ENCODE results near the gene GPR55. TPM values are rescaled to one million over a fixed set of nuclear protein-coding genes. Genes with fewer than 3 reads are reported as not detected.

The GPR55 gene
- total RNA-seq, 1 experiment from 2014 or later: not detected

DNA sequence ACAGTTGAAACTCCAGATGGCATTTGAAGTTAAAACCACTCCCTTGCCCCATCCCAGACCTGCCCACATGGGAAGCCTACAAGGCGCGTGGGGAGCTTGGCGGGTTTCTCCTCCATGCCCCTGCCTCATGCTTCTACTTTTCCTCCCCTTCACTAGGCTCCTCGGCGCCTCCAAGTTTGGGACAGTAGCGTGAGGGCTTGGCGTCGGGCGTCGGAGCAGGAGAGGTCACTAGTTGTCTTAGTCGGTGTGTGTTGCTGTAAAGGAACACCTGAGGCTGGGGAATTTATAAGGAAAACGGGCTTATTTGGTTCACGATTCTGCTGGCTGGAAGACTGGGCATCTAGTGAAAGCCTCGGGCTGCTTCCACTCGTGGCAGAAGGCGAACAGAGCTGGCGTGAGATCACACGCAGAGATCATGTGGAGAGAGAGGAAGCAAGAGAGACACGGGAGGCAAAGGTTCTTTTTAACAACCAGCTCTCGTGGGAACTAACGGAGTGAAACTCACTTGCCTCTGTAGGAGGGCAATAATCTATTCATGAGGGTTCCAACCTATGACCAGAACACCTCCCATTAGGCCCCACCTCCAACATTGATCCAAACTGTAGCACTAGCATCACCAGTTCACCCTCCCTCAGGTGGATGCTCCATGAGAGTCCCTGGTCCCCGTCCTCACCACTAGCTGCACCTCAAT lies 35.0 kb downstream of the GPR55 start:
- peaks cover 33% of the 10 kb centered on the region for H3K4me1 Mint-ChIP-seq
- ChIA-PET CTCF (interaction anchor here (1.0 to 2.2 kb wide), 2 partner anchors 12 to 42 kb away, joined by 4 to 10 read pairs; no protein-coding TSS in a partner anchor), POLR2A (no interaction called here)
- no peaks in the 10 kb centered on the region; the same call in 1 of the 2 replicates for H3K27me3 Mint-ChIP-seq (ENCODE audit: low read depth)
- TF ChIP-seq, protein P1, sequence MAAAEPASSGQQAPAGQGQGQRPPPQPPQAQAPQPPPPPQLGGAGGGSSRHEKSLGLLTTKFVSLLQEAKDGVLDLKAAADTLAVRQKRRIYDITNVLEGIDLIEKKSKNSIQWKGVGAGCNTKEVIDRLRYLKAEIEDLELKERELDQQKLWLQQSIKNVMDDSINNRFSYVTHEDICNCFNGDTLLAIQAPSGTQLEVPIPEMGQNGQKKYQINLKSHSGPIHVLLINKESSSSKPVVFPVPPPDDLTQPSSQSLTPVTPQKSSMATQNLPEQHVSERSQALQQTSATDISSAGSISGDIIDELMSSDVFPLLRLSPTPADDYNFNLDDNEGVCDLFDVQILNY (CRISPR knock-in tag; IDR thresholded peaks at IDR 0.05): no peak
- TF ChIP-seq ZNF121 (CRISPR knock-in tag; IDR thresholded peaks at IDR 0.05) (no peak), NR1H2 (CRISPR knock-in tag; IDR thresholded peaks at IDR 0.05) (no peak), CBFB (CRISPR knock-in tag; IDR thresholded peaks at IDR 0.05; ENCODE audit: low read depth) (no peak), HMGA2 (CRISPR knock-in tag; IDR thresholded peaks at IDR 0.05) (no peak), SMAD4 (CRISPR knock-in tag; IDR thresholded peaks at IDR 0.05) (no peak), NFE2L1 (CRISPR knock-in tag; IDR thresholded peaks at IDR 0.05) (no peak), TEAD1 (CRISPR knock-in tag; IDR thresholded peaks at IDR 0.05) (no peak), JAZF1 (CRISPR knock-in tag; IDR thresholded peaks at IDR 0.05) (no peak), ZBTB21 (CRISPR knock-in tag; IDR thresholded peaks at IDR 0.05; ENCODE audit: borderline replicate concordance) (no peak), FOXP1 (CRISPR knock-in tag; IDR thresholded peaks at IDR 0.05; ENCODE audit: borderline replicate concordance) (no peak), CREM (CRISPR knock-in tag; IDR thresholded peaks at IDR 0.05) (no peak), NFATC4 (CRISPR knock-in tag; IDR thresholded peaks at IDR 0.05) (no peak), ZNF263 (CRISPR knock-in tag; IDR thresholded peaks at IDR 0.05; ENCODE audit: low read depth) (no peak), GRHL2 (CRISPR knock-in tag; IDR thresholded peaks at IDR 0.05; ENCODE audit: insufficient replicate concordance, severe bottlenecking) (no peak)
- TF ChIP-seq, protein P2, sequence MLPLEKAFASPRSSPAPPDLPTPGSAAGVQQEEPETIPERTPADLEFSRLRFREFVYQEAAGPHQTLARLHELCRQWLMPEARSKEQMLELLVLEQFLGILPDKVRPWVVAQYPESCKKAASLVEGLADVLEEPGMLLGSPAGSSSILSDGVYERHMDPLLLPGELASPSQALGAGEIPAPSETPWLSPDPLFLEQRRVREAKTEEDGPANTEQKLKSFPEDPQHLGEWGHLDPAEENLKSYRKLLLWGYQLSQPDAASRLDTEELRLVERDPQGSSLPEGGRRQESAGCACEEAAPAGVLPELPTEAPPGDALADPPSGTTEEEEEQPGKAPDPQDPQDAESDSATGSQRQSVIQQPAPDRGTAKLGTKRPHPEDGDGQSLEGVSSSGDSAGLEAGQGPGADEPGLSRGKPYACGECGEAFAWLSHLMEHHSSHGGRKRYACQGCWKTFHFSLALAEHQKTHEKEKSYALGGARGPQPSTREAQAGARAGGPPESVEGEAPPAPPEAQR (CRISPR knock-in tag; IDR thresholded peaks at IDR 0.05): no peak
- TF ChIP-seq, protein P3, sequence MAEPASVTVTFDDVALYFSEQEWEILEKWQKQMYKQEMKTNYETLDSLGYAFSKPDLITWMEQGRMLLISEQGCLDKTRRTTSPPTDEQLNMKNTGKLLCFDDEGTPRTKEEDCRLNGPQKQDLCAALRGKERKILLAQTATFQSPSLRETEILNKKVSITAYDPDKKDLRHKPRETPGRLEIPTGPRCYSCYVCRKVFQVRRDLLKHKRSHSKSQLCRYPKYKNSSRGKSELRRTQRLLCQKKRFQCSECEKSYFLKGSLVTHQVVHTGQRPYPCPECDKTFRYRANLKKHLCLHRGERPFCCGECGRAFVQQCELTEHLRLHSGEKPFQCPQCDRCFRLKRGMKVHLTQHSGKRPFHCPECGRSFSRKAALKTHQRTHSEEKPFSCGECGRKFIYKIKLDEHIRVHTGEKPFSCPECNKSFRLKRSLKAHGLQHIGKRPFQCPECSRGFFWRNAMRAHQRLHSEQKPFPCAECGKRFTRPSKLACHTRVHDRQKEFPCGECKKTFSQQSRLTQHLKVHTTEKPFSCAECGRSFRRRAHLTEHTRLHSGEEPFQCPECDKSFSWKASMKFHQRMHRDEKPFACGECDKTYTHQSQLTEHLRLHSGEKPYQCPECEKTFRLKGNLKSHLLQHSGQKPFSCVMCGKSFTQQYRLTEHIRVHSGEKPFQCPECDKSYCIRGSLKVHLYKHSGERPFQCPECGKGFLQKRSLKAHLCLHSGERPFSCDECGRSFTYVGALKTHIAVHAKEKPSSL (CRISPR knock-in tag; conservative IDR thresholded peaks at IDR 0.05): no peak
- TF ChIP-seq, protein P4, sequence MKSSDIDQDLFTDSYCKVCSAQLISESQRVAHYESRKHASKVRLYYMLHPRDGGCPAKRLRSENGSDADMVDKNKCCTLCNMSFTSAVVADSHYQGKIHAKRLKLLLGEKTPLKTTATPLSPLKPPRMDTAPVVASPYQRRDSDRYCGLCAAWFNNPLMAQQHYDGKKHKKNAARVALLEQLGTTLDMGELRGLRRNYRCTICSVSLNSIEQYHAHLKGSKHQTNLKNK (CRISPR knock-in tag; IDR thresholded peaks at IDR 0.05): no peak
- TF ChIP-seq, protein P5, sequence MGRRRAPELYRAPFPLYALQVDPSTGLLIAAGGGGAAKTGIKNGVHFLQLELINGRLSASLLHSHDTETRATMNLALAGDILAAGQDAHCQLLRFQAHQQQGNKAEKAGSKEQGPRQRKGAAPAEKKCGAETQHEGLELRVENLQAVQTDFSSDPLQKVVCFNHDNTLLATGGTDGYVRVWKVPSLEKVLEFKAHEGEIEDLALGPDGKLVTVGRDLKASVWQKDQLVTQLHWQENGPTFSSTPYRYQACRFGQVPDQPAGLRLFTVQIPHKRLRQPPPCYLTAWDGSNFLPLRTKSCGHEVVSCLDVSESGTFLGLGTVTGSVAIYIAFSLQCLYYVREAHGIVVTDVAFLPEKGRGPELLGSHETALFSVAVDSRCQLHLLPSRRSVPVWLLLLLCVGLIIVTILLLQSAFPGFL (CRISPR knock-in tag; IDR thresholded peaks at IDR 0.05; ENCODE audit: borderline replicate concordance): no peak
- no peak overlapping the region for H3K27ac Mint-ChIP-seq
- ATAC-seq (no peak), DNase-seq (ENCODE audit: low spot score) (no peak)
- H3K36me3 Mint-ChIP-seq: no peaks in the 10 kb centered on the region
- no peak overlapping the region for H3K4me3 Mint-ChIP-seq
- H3K9me3 Mint-ChIP-seq: 0 out of 2 replicates have a peak, but pooled peaks cover 3% of the 10 kb centered on the region

DNA sequence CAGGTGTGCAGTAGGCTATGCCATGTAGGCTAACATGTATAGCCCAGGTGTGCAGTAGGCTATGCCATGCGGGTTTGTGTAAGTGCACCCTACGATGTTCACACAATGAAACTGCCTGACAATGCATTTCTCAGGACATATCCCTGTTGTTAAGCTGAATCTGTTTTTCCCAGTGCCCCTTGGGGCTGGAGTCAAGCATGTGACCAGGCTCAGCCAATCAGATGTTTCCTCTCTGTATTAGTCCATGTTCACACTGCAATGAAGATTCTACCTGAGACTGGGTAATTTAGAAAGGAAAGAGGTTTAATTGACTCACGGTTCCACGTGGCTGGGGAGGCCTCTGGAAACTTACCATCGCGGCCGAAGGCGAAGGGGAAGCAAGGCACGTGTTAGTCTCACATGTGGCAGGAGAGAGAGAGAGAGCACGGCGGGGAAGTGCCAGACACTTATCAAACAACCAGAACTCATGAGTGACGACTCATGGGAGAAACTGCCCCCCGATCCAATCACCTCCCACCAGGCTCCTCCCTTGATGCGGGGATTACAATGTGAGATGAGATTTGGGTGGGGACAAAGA lies 36.1 kb downstream of the GPR55 start:
- Mint-ChIP-seq H3K4me1 (peaks cover 33% of the 10 kb centered on the region), H3K9me3 (0 out of 2 replicates have a peak, but pooled peaks cover 3% of the 10 kb centered on the region), H3K27me3 (ENCODE audit: low read depth) (no peaks in the 10 kb centered on the region; the same call in 1 of the 2 replicates), H3K36me3 (no peaks in the 10 kb centered on the region), H3K4me3 (no peak overlapping the region), H3K27ac (no peak overlapping the region)
- ChIA-PET CTCF (no interaction called here), POLR2A (no interaction called here)
- no peak for DNase-seq (ENCODE audit: low spot score)
- TF ChIP-seq, protein P6, sequence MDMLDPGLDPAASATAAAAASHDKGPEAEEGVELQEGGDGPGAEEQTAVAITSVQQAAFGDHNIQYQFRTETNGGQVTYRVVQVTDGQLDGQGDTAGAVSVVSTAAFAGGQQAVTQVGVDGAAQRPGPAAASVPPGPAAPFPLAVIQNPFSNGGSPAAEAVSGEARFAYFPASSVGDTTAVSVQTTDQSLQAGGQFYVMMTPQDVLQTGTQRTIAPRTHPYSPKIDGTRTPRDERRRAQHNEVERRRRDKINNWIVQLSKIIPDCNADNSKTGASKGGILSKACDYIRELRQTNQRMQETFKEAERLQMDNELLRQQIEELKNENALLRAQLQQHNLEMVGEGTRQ (CRISPR knock-in tag; IDR thresholded peaks at IDR 0.05): peak; percentile 33
- TF ChIP-seq, protein P7, sequence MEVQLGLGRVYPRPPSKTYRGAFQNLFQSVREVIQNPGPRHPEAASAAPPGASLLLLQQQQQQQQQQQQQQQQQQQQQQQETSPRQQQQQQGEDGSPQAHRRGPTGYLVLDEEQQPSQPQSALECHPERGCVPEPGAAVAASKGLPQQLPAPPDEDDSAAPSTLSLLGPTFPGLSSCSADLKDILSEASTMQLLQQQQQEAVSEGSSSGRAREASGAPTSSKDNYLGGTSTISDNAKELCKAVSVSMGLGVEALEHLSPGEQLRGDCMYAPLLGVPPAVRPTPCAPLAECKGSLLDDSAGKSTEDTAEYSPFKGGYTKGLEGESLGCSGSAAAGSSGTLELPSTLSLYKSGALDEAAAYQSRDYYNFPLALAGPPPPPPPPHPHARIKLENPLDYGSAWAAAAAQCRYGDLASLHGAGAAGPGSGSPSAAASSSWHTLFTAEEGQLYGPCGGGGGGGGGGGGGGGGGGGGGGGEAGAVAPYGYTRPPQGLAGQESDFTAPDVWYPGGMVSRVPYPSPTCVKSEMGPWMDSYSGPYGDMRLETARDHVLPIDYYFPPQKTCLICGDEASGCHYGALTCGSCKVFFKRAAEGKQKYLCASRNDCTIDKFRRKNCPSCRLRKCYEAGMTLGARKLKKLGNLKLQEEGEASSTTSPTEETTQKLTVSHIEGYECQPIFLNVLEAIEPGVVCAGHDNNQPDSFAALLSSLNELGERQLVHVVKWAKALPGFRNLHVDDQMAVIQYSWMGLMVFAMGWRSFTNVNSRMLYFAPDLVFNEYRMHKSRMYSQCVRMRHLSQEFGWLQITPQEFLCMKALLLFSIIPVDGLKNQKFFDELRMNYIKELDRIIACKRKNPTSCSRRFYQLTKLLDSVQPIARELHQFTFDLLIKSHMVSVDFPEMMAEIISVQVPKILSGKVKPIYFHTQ (CRISPR knock-in tag; IDR thresholded peaks at IDR 0.05): no peak
- TF ChIP-seq, protein P8, sequence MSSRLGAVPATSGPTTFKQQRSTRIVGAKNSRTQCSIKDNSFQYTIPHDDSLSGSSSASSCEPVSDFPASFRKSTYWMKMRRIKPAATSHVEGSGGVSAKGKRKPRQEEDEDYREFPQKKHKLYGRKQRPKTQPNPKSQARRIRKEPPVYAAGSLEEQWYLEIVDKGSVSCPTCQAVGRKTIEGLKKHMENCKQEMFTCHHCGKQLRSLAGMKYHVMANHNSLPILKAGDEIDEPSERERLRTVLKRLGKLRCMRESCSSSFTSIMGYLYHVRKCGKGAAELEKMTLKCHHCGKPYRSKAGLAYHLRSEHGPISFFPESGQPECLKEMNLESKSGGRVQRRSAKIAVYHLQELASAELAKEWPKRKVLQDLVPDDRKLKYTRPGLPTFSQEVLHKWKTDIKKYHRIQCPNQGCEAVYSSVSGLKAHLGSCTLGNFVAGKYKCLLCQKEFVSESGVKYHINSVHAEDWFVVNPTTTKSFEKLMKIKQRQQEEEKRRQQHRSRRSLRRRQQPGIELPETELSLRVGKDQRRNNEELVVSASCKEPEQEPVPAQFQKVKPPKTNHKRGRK (CRISPR knock-in tag; IDR thresholded peaks at IDR 0.05; ENCODE audit: borderline replicate concordance): no peak
- TF ChIP-seq TEAD1 (CRISPR knock-in tag; IDR thresholded peaks at IDR 0.05): no peak
- no peak for ATAC-seq

All from WTC11 (cell line).